ENCODE data around the gene ZBED5.

The ZBED5 gene

GRCh38 chr11:10857709-10858438 lies at the start of gene ZBED5:
TSS of gene ZBED5 (minus strand) at chr11:10858053. CDS start at chr11:10854945, 3,108 bp downstream.
- peak within 1 kb of the TSS; percentile 96 for H3K27ac Mint-ChIP-seq
- H3K4me3 Mint-ChIP-seq, result peak within 1 kb of the TSS; percentile 94
- peaks cover 39% of the 10 kb centered on the region for H3K4me1 Mint-ChIP-seq (ENCODE audit: low read depth)
- no peaks in the 10 kb centered on the region for H3K27me3 Mint-ChIP-seq (ENCODE audit: low read depth)
- H3K9me3 Mint-ChIP-seq, result no peaks in the 10 kb centered on the region
- DNase-seq (ENCODE audit: low spot score), result peak; percentile 96
- peaks cover 29% of the 10 kb centered on the region for H3K36me3 Mint-ChIP-seq (ENCODE audit: low read depth)

- Mint-ChIP-seq H3K27ac (no peak overlapping the region), H3K9me3 (no peaks in the 10 kb centered on the region), H3K36me3 (ENCODE audit: low read depth) (no peaks in the 10 kb centered on the region), H3K4me1 (ENCODE audit: low read depth) (no peaks in the 10 kb centered on the region), H3K4me3 (no peak overlapping the region), H3K27me3 (ENCODE audit: low read depth) (peaks cover 20% of the 10 kb centered on the region)
- no peak for DNase-seq (ENCODE audit: low spot score)
Measured at GRCh38 chr11:10906521-10906920, 48.7 kb upstream of the ZBED5 start.

GRCh38 chr11:10902301-10903063 lies 44.6 kb upstream of the ZBED5 start:
- Mint-ChIP-seq H3K4me3 (no peak overlapping the region), H3K36me3 (ENCODE audit: low read depth) (no peaks in the 10 kb centered on the region), H3K27me3 (ENCODE audit: low read depth) (peaks cover 17% of the 10 kb centered on the region), H3K4me1 (ENCODE audit: low read depth) (peaks cover 4% of the 10 kb centered on the region), H3K9me3 (no peaks in the 10 kb centered on the region), H3K27ac (no peak overlapping the region)
- DNase-seq (ENCODE audit: low spot score), result no peak

- Mint-ChIP-seq H3K9me3 (no peaks in the 10 kb centered on the region), H3K27me3 (ENCODE audit: low read depth) (peaks cover 6% of the 10 kb centered on the region), H3K27ac (no peak overlapping the region), H3K4me1 (ENCODE audit: low read depth) (peaks cover 4% of the 10 kb centered on the region), H3K4me3 (no peak overlapping the region), H3K36me3 (ENCODE audit: low read depth) (no peaks in the 10 kb centered on the region)
- DNase-seq (ENCODE audit: low spot score), result no peak
Measured at GRCh38 chr11:10900681-10901415, 43.0 kb upstream of the ZBED5 start.

DNA sequence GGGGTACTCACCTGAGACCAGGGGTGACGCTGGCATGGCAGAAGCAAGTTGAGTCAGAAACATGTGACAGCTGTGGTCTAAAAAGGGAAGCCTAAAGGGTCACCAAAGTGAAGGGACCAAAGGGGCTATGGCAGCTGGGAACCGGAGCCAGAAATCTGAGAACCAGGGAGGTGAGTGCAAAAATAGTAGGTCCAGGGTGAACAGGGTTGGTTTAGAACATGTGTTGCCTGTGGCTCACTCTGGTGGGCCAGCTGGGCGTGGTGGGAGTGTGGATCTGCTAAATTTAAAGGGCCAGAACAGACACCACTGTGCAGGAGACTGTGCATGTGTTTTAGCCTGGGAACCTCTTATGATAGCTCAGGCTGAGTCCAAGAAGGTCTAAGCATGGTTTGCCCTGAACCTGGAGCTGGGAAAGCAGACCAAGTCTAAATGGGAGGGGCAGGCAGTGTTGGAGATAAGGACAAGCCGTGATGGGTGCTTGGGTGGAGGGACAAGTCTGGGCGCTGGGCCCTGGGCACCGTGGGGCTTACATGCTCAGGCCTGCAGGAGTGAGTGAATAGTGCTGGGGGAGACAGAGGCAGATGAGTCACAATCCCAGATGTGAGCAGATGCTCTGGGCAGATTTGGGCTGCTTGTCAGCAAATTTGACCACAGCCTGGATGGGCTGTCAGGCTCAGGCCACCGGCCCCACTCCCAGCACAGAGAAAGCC lies 41.4 kb upstream of the ZBED5 start:
- H3K27me3 Mint-ChIP-seq (ENCODE audit: low read depth), result no peaks in the 10 kb centered on the region
- H3K36me3 Mint-ChIP-seq (ENCODE audit: low read depth), result no peaks in the 10 kb centered on the region
- no peak overlapping the region for H3K27ac Mint-ChIP-seq
- peak; percentile 16 for DNase-seq (ENCODE audit: low spot score)
- H3K4me1 Mint-ChIP-seq (ENCODE audit: low read depth), result peaks cover 4% of the 10 kb centered on the region
- H3K9me3 Mint-ChIP-seq, result no peaks in the 10 kb centered on the region
- H3K4me3 Mint-ChIP-seq, result no peak overlapping the region

- DNase-seq (ENCODE audit: low spot score), result no peak
- Mint-ChIP-seq H3K36me3 (ENCODE audit: low read depth) (no peaks in the 10 kb centered on the region), H3K27me3 (ENCODE audit: low read depth) (no peaks in the 10 kb centered on the region), H3K9me3 (no peaks in the 10 kb centered on the region), H3K4me1 (ENCODE audit: low read depth) (peaks cover 4% of the 10 kb centered on the region), H3K4me3 (no peak overlapping the region), H3K27ac (no peak overlapping the region)
Measured at GRCh38 chr11:10898763-10899025, 40.8 kb upstream of the ZBED5 start.

- no peaks in the 10 kb centered on the region for H3K36me3 Mint-ChIP-seq (ENCODE audit: low read depth)
- peaks cover 4% of the 10 kb centered on the region for H3K4me1 Mint-ChIP-seq (ENCODE audit: low read depth)
- H3K9me3 Mint-ChIP-seq, result no peaks in the 10 kb centered on the region
- DNase-seq (ENCODE audit: low spot score), result no peak
- no peaks in the 10 kb centered on the region for H3K27me3 Mint-ChIP-seq (ENCODE audit: low read depth)
- H3K4me3 Mint-ChIP-seq, result no peak overlapping the region
- H3K27ac Mint-ChIP-seq, result no peak overlapping the region
Measured at GRCh38 chr11:10898003-10898762, 40.3 kb upstream of the ZBED5 start.

GRCh38 chr11:10897150-10897549 lies 39.3 kb upstream of the ZBED5 start:
- H3K27me3 Mint-ChIP-seq (ENCODE audit: low read depth), result no peaks in the 10 kb centered on the region

GRCh38 chr11:10896493-10896892 lies 38.6 kb upstream of the ZBED5 start:
- no peaks in the 10 kb centered on the region for H3K27me3 Mint-ChIP-seq (ENCODE audit: low read depth)
- H3K4me3 Mint-ChIP-seq, result no peak overlapping the region
- H3K36me3 Mint-ChIP-seq (ENCODE audit: low read depth), result no peaks in the 10 kb centered on the region
- DNase-seq (ENCODE audit: low spot score), result no peak
- no peak overlapping the region for H3K27ac Mint-ChIP-seq
- H3K4me1 Mint-ChIP-seq (ENCODE audit: low read depth), result peaks cover 4% of the 10 kb centered on the region
- H3K9me3 Mint-ChIP-seq, result no peaks in the 10 kb centered on the region

More at GRCh38 chr11:10897150-10897549, 39.3 kb upstream of the ZBED5 start:
- H3K4me1 Mint-ChIP-seq (ENCODE audit: low read depth), result peaks cover 4% of the 10 kb centered on the region
- H3K36me3 Mint-ChIP-seq (ENCODE audit: low read depth), result no peaks in the 10 kb centered on the region
- DNase-seq (ENCODE audit: low spot score), result no peak
- H3K27ac Mint-ChIP-seq, result no peak overlapping the region
- no peaks in the 10 kb centered on the region for H3K9me3 Mint-ChIP-seq
- no peak overlapping the region for H3K4me3 Mint-ChIP-seq

GRCh38 chr11:10895285-10895684 lies 37.4 kb upstream of the ZBED5 start:
- Mint-ChIP-seq H3K9me3 (peaks cover 4% of the 10 kb centered on the region), H3K36me3 (ENCODE audit: low read depth) (no peaks in the 10 kb centered on the region), H3K27me3 (ENCODE audit: low read depth) (no peaks in the 10 kb centered on the region), H3K4me1 (ENCODE audit: low read depth) (peaks cover 4% of the 10 kb centered on the region), H3K27ac (no peak overlapping the region), H3K4me3 (no peak overlapping the region)
- DNase-seq (ENCODE audit: low spot score), result no peak

DNA sequence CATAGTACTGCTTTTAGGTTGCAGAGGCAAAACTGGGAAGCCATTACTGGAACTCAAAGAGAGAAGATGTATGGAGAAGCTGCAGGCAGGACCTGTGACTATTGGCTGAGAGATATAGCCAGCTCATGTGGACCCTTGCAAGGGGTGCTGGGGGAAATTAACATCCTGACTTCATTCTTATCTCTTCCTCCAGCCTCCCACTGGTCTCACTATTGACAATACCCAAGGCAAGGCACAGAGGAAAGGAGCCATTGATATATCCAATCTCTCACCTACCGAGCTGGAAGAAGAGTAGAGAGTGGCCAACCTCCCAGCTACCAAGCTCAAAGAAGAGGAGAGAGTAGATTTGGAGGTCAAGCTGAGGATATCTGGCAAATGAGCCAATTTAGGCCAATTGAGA lies 36.8 kb upstream of the ZBED5 start:
- DNase-seq (ENCODE audit: low spot score), result no peak
- H3K9me3 Mint-ChIP-seq, result peaks cover 10% of the 10 kb centered on the region
- peaks cover under 1% of the 10 kb centered on the region for H3K4me1 Mint-ChIP-seq (ENCODE audit: low read depth)
- H3K27ac Mint-ChIP-seq, result no peak overlapping the region
- no peaks in the 10 kb centered on the region for H3K36me3 Mint-ChIP-seq (ENCODE audit: low read depth)
- H3K27me3 Mint-ChIP-seq (ENCODE audit: low read depth), result no peaks in the 10 kb centered on the region
- no peak overlapping the region for H3K4me3 Mint-ChIP-seq

DNA sequence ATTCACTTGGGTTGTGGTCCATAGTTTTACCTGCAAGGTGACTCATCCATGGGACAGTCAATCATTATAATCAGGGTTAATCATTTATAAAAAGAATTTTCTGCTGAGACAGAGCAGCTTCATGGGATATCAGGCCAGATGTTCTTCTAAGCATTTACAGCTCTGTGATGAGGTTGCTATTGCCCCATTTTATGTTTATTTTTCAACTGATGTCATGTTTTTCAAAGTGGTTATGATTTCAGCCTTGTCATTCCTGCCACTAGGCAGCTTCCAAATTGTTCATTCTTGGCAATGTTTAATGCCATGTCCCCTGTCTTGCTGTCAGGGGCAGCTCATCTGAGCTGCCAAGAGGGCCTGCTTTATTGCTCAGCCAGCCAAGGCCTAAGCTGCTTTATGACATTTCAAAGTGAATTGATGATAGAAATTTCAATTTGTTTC lies 35.9 kb upstream of the ZBED5 start:
- Mint-ChIP-seq H3K9me3 (peaks cover 13% of the 10 kb centered on the region), H3K36me3 (ENCODE audit: low read depth) (no peaks in the 10 kb centered on the region), H3K4me1 (ENCODE audit: low read depth) (no peaks in the 10 kb centered on the region), H3K27me3 (ENCODE audit: low read depth) (peaks cover 3% of the 10 kb centered on the region), H3K4me3 (no peak overlapping the region), H3K27ac (no peak overlapping the region)
- no peak for DNase-seq (ENCODE audit: low spot score)

- Mint-ChIP-seq H3K27me3 (ENCODE audit: low read depth) (peaks cover 4% of the 10 kb centered on the region), H3K4me1 (ENCODE audit: low read depth) (no peaks in the 10 kb centered on the region), H3K36me3 (ENCODE audit: low read depth) (no peaks in the 10 kb centered on the region), H3K9me3 (peaks cover 13% of the 10 kb centered on the region), H3K4me3 (no peak overlapping the region), H3K27ac (no peak overlapping the region)
- no peak for DNase-seq (ENCODE audit: low spot score)
Measured at GRCh38 chr11:10892250-10892649, 34.4 kb upstream of the ZBED5 start.

Data from T-helper 2 cell treated with Interferon-gamma antibody and Interleukin-4, amounts not matched to agents 5 μg/mL and 100 μg/mL, for 36 hours (primary cell).